Measurements from ENCODE around the gene SCN1B.
A peak's percentile ranks its signal among the peaks of the same experiment; 100 is the strongest.
"Not testable (repeated sequence)": the region's sequence is repeated elsewhere in the genome, so short reads cannot be mapped to it uniquely, and the experiment has no call there.

The SCN1B gene

DNA sequence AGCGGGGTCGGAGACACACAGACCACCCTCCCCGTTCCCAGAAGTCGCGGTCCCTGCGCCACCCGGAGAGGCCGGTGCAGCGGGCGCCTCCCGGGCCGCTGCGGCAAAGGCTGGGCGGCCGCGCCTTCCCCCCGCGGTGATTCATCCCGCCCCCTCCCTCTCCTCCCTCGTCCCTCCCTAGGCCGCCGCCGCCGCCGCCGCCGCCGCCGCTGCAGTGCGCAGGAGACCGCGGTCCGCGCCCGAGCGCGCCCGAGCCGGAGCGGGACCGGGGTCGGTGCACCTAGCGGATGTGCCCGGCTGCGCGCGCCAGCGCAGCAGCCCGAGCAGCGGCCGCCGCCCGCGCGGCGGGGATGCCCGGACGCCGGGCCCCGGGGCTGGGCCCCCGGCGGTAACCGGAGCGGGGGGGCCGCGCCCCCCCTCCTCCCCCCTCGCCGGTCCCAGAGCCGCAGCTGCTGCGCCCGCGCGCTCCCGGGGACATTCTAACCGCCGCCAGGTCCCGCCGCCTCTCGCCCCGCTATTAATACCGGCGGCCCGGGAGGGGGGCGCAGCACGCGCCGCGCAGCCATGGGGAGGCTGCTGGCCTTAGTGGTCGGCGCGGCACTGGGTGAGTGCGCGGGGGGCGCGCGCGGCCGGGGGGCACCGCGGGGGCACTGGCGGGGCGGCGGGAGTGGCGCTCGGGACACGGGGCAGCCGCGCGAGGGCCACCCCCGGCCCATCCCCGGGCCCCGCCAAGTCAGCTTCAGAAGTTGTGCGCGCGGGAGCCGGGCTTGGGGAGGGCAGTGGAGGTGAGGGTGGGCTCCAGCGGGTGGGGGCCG is at the start of gene SCN1B:
SCN1B (plus strand) TSS at position 214 of the 815 bp plus-strand sequence; CDS start at position 565, 351 bp downstream.
- DNase-seq = peak; percentile 92

DNA sequence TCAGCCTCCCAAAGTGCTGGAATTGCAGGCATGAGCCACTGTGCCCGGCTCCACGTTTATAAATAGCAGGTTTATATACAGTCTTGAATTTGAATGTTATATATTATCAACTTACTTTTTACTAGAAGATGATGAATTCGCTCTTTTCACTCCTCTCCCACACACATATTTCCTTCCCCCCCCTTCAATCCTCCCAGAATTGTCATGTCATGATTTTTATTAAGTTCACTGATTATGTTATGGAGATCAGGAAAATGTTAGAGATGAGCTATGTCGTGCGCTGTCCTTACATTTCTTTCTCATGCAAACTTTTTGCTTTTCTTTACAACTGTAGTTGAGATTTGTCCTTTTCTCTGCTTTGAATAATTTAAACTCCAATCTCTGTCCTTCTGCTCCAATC is 48.0 kb upstream of the SCN1B start:
- DNase-seq = no peak

GRCh38 chr19:34983786-34984185 is 46.5 kb upstream of the SCN1B start:
- no peak for DNase-seq

GRCh38 chr19:34984287-34984686 is 46.0 kb upstream of the SCN1B start:
- no peak for DNase-seq

DNA sequence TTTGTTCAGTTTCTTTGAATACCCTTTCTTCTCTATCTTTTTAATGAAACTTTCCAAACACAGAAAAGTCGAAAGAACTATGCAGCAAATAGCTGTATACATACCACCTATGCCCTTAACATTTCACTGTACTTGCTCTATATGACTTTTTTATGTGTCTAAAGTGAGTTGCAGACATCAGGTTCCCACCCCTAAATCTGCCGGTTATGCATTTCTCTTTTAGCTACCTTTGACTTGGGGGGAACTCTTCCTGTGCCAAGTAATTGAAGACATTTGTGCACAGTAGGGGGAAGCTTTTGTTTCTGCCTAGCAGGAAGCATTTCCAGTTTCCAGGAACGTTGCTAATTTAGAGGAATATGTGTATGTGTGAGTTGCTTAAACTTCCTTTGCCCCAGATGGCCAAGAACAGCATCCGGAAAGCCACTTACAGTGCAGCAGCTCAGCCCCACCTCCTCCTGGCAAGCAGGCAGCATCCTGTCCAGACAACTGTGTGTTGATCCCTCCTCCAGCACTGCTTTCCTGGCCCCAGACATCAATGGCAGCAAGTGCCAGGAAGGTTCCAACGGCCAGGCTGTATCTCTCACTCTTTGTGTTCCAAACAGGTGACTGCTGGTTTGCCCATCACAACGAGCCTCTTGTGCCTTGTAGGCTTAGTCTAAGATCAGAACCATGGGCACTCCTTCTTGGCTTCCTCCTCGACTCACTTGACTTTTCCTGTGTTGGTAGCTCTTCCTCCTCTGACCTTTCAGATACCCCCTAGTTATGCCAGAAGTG is 44.8 kb upstream of the SCN1B start:
- DNase-seq = no peak

DNA sequence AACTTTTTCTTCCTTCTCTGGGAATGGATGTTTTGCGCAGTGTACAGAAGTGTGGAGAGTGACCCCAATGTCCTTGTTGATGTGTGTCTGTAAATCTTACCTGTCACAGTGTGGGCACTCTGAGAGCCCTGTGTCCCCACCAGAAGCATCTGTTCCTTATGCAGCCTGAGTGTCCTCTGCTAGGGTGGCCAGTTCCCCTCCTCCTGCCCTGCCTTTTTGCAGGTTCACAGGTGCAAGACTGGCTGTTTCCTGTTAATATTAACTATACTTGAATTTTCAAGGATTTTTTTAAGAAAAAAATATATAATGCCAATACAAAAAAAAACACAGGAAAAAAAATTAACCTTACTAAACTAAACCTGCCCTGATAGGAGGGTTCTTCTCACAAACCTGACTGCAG is 42.2 kb upstream of the SCN1B start:
- DNase-seq = no peak

DNA sequence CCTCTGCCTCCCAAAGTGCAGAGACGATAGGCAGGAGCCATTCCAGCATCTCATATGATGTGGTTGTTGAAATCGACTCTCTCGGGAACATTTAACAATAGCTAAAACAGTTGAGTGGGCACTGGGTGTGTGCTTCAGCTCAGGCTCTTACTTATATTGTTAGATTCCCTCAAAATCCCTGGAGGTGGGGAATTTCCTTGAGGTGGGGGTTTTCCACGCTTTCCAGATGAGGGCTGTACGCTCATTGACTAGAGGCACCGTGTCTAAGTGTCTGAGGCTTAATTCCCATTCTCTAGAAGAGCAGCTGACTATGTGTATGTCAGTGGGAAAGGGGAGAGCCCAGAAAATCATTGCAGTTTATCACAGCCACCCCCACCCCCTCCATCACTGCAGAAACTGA is 41.0 kb upstream of the SCN1B start:
- DNase-seq = no peak

DNA sequence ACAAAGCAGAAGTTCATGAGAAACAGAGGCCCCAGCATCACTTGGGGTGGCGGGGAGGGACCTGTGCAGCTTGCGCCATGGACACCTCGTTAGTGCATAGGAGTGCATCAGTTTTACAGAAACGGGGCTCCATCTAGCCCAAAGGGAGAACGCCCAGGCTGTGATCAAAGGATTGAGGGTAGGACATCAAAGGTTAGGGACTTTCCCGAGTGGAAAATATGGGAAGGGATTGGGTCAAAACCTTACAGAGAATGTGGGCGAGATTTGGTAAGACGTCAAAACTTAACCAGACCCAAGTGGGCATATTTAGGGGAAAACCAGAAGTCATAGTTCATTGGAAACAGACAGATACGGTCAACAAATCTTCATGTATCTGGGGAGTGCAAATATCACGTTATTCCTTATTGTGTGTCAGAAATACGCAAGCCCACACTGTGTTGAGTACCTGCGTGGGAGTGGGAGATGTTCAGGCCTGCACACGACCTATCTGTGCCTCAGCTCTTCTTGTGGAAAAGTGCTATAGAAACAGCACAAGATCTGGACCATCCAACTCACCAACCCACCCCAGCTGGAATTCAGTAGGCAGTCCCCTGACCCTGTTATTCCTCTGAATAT is 39.6 kb upstream of the SCN1B start:
- no peak for DNase-seq

- DNase-seq = no peak
Observed at GRCh38 chr19:34991542-34992333, 38.5 kb upstream of the SCN1B start.

GRCh38 chr19:34992582-34992981 is 37.7 kb upstream of the SCN1B start:
- DNase-seq = not testable (repeated sequence)

DNA sequence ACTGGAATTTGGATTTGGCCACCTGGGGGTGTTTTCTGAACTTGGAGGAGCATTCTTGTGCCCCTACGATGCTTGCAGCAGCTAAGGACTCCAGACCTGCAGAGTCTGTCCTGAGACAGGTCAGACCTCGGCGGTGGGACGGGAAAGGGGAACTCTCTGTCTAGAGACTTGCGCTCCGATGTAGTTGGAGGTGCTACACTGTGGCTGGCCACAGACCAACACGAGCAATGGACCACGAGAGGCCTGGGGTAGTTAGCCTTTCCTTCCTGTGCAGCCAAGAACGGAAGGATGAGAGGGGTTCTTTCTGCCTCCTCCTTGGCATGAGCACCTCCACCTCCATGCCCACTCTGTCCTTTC is 36.0 kb upstream of the SCN1B start:
- no peak for DNase-seq

DNA sequence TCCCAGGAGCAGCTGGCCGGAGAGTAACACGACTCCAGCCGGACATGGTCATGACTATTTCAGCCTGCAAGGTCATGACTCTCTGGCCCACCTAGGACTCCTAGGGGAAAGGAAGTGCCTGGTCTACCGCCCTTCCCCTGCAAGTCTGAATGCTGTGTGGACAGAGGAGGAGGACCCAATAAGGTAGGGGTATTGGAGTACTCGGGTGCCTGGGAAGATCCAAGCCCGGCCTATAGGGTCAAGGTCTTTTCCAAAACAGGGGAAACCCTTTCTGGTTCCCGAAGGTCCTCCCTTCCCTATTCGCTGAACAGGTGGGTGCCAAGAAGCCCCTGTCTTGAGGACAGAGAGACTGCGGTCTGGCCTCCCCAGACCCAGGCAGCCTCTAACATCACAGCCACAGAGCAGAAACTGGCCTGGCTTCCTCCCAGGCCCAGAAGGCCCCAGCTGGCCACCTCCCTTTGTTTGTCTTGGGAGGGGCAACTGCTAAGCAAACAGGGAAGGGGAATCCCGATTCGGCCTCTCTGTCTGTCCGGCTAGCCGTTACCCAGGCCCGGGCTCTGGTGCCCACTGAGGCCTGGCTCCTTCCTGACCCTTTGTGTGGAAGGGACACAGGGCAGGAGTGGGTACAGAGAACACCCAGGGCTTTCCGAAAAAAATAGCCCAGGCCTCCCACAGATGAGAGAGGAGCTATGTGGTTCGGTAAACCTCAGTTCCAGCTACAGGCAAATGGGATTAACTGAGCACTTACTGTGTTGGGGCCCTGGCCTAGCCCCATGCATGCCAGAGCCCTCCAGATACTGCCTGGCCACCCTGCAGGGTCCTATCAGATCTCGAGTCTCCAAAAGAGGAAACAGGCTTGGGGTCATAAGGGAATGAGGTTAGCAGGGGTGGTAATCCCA is 35.4 kb upstream of the SCN1B start:
- DNase-seq = no peak

DNA sequence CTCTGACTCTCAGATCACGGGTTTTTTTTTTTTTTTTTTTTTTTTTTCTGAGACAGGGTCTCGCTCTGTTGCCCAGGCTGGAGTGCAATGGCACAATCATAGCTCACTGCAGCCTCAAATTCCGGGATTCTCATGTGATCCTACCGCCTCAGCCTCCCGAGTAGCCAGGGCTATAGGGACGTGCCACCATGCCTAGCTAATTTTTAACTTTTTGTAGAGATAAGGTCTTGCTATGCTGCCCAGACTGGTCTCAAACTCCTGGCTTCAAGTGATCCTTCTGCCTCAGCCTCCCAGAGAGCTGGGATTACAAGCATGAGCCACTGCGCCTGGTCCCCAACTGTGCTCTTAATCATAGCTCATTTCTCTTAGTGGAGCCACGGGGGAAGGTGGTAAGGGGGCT is 34.7 kb upstream of the SCN1B start:
- DNase-seq = no peak

DNA sequence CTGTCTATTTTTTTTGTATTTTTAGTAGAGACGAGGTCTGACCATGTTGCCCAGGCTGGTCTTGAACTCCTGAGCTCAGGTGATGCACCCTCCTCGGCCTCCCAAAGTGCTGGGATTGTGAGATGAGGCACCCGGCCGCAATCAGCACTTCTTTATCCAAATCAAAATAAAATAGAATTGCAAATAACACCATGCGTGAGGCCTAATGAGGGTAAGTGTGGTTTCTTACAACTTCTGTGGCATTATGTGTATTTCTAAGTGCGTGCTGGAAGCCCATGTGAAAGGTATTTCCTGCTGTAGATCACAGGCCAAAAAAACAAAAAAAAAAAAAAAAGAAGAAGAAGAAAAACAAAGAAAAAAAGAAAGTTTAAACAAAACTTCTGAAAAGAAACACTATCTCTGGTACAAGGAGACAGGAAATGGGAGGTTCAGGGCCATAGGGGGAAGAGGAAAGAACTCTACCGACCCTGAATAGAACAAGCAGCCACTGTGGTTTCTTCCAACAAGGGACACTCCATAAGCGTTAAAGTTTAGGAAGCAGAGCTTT is 33.1 kb upstream of the SCN1B start:
- no peak for DNase-seq

GRCh38 chr19:34998224-34998623 is 32.0 kb upstream of the SCN1B start:
- DNase-seq = not testable (repeated sequence)

DNA sequence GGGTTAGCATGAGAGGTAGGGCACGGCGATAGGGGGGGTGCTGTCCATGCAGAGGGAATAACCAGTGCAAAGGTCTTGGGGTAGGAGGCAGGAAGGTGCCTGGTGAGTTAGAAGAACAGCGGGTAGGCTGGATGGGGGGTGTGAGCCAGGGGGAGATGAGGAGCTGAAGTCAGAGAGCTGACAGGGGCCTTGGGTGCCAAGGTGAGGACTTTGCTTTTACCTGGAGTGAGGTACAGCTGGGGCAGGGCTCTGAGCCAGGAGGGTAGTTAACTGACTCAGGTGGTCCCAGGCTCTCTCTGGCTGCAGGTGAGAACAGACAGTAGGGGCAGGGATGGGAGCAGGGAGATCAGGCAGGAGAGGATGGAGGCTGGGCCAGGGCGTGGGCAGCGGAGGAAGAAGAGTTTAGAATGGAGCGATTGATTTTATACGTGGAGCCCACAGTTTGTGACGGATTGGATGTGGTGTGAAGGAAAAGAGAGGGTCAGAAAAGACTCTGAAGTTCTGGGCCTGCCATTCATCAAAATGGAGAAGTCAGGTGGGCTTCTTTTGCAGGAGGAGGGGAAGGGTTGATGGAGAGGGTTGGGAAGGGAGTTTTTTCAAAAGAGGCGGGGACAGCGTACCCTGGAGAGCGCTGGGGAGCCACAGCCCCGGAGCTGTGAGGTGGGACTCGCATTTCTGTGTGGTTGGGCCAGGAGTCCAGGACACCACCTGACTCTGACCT is 31.3 kb upstream of the SCN1B start:
- DNase-seq = no peak

DNA sequence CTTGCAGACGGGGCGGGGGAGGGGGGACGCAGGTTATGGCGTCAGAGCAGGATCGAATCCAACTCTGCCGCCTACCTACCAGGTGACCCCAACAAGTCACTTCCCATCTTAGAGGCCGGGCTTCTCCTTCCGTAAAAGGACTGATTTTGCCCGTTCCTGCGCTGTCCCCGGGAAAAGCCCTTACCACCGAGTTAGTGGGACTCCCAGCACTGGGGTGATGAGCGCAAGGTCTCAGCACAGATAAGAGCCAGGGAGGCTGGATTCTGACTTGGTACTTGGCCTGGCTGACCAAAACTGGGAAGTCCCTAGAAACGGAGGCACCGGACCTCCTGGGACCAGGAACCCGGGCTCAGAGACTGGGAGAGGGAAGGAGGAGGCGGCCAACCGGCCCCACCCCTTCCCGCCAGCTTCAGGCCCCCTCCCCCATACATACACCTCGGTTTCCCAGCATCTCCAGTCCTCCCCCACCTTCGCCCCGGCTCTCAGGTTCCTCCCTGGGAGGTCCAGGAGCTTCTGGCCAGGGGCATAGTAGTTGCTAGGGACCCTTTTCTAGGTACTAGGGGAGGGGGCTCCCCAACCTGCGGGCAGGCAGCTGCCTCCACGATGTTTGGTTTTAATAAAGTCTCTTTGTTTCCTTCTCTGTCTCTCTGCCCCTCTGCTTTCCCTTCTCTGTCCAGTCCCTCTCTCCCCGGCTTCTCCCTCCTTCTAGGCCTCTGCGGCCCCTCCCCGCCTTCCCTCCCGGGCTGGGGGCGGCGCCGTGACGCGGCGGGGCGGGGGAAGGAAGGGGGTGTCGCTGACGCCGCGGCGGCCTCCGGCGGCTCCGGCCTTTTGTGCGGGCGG is 30.6 kb upstream of the SCN1B start, which contains the start of gene GRAMD1A:
GRAMD1A (plus strand) TSS at position 826 of the 840 bp plus-strand sequence. CDS start 156 bp downstream, outside the sequence.
- DNase-seq = peak; percentile 99

GRCh38 chr19:35000338-35000646 is 30.0 kb upstream of the SCN1B start:
- DNase-seq = no peak

GRCh38 chr19:35000647-35001501 is 29.4 kb upstream of the SCN1B start:
- no peak for DNase-seq

Measured in 8988T (cell line).